ENCODE measurements around the gene NENF.
"Not testable (repeated sequence)": the region's sequence is repeated elsewhere in the genome, so short reads cannot be mapped to it uniquely, and the experiment has no call there.

The NENF gene

DNA sequence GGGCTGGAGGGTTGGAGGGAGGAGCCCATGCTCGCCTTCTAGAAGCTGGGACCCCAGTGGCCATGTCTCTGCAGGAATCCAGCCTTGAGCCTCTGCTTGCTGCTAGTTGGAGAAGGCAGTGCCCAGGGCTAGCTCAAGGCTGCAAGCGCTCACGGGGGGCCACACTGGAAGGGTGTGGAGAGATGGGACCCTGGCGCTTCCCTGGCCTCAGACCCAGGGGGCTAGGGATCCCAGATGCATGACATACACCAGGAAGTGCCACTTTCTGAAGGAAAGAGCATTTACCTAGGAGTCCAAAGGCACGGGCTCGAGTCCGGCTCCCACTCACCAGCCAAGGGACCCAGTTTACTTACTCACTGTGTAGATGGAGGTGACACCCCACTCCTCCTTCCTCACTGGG is 32.6 kb downstream of the NENF start:
- no peak for DNase-seq (ENCODE audit: low spot score in 2 of 2)
- ATAC-seq, result no peak
- Mint-ChIP-seq H3K4me3 (no peak overlapping the region), H3K27ac (no peak overlapping the region), H3K4me1 (no peaks in the 10 kb centered on the region), H3K9me3 (no peaks in the 10 kb centered on the region), H3K36me3 (peaks cover 7% of the 10 kb centered on the region)

DNA sequence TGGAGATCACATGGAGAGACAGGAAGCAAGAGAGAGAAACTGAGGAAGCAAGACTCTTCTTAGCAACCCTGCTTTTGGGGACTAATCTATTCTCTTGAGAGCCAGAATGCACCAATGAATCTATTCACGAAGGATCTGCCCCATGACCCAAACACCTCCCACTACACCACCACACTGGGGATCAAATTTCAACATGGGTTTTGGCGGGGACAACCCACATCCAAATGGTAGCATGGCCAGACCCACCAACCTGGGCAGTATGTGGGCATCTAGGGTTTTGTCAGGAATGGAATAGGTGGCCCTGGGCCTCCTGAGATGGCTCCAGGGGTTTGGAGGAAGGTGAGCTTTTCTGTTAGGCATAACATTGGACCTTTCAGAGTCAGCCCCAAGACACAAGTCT is 33.7 kb downstream of the NENF start:
- Mint-ChIP-seq H3K27ac (no peak overlapping the region), H3K4me1 (no peaks in the 10 kb centered on the region), H3K9me3 (no peaks in the 10 kb centered on the region), H3K4me3 (no peak overlapping the region), H3K36me3 (peaks cover 7% of the 10 kb centered on the region)
- no peak for ATAC-seq
- DNase-seq (ENCODE audit: low spot score in 2 of 2), result no peak

DNA sequence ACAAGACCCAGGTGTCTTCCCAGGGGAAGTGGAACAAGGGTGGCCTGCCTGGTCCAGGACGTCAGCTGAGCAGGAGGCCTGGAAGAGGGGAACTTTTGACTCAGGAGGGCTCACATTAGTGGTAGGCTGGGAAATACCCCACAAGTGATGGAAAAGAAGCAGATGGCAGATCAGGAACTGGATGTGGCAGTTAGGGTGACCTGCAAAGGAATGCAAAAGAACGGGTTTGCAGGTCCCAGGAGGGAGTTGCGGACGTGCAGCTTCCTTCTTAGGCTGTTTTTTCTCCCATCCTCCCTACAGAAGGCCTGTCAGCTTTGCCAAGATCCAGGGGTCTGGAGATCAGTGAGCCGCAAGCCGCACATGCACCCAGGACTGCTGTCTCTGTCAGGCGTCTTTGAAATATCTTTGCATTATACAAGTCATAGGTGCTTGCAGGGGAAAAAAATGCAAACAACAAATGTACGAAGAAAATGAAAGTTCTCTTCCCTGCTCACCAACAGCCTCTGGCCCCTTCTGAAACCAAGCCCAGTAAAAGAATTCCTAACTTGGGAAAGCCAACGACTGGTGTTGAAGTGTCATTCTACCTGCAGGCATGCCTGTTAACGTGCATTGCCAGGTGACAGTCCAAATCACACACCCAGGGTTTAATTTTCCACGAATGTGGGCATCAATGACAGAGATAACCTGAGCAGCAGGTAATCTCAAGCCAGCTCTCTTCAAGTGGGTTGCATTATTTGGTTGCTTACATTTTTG is 34.4 kb downstream of the NENF start:
- no peak overlapping the region for H3K4me3 Mint-ChIP-seq
- H3K27ac Mint-ChIP-seq, result no peak overlapping the region
- H3K4me1 Mint-ChIP-seq, result no peaks in the 10 kb centered on the region
- ATAC-seq (no peak), DNase-seq (ENCODE audit: low spot score in 2 of 2) (no peak)
- H3K9me3 Mint-ChIP-seq, result no peaks in the 10 kb centered on the region
- peaks cover 7% of the 10 kb centered on the region for H3K36me3 Mint-ChIP-seq

DNA sequence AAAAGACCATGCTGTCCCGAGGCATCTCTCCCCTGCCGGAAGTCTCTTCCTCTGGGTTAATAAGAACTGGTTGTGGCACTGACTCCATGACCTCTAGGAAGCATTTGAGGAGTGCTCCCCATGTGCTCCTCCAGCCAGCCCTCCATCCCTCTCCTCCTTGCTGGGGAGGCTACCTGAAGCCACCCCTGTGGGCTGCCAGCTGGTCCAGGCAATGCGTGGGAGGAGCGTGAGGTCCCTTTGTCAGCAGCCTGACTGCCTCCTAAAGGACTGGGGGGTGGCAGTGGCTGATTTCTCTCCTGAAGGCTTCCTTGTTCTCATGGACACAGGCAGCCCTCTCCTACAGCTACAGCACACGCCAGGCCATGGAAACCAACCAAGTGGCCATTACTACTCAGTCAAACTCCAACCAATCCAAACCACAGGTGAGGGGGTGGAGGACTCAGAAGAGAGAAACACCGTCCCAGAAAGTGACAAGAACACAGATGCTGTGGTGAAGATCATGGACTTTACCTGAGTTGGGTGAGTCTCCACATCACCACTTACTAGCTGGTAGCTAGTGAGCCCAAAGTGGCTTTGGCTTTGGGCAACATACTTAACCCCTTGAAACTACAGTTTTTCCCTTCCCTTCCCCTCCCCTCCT is 35.2 kb downstream of the NENF start:
- DNase-seq (ENCODE audit: low spot score in 2 of 2), result no peak
- Mint-ChIP-seq H3K4me3 (no peak overlapping the region), H3K9me3 (no peaks in the 10 kb centered on the region), H3K27ac (peak overlapping the region; percentile 83), H3K36me3 (peaks cover 7% of the 10 kb centered on the region), H3K4me1 (peaks cover 7% of the 10 kb centered on the region)
- ATAC-seq, result peak; percentile 67

DNA sequence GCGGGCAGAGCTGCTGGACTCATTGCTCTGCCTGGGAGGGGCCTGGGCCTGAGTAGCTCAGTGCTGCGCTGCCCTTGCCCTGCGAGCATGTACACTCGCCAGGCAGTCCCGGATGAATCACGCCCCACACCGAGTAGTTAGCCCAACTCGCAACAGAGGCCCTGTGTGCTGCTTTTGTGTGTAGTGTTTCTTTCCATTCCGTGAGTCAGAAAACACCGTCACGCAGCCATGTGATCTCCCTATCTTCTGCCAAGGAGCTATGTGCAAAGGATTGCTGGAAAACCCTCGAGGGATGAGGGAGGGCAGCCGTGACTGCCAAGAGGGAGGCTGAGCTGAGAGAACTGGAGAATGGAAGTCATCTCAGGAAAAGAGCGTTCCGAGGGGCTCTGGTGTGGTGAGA is 37.3 kb downstream of the NENF start:
- no peak for ATAC-seq
- no peak overlapping the region for H3K27ac Mint-ChIP-seq
- H3K36me3 Mint-ChIP-seq, result peaks cover 7% of the 10 kb centered on the region
- DNase-seq (ENCODE audit: low spot score in 2 of 2), result no peak
- no peak overlapping the region for H3K4me3 Mint-ChIP-seq
- H3K4me1 Mint-ChIP-seq, result peaks cover 7% of the 10 kb centered on the region
- H3K9me3 Mint-ChIP-seq, result no peaks in the 10 kb centered on the region

DNA sequence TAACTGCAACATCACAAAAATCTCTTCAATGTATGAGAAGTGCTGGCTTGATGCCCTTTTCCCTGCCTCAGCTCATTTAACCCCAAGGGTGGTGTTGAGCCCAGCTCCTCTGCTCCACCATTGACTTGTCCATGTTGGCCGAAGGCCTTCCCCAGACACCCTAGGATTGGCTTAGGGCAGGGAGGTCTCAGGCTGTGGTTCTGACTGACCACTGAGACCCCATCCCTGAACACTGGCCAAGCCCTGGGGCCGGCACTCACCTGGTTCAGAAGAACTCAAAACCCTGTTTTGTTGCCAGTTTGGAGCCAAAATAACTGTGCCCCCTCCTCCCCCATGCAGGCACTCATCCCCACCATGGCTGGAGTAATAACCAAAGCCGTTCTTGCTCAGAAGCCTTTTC is 38.6 kb downstream of the NENF start:
- Mint-ChIP-seq H3K27ac (no peak overlapping the region), H3K9me3 (no peaks in the 10 kb centered on the region), H3K4me1 (peaks cover 7% of the 10 kb centered on the region), H3K4me3 (no peak overlapping the region), H3K36me3 (peaks cover 7% of the 10 kb centered on the region)
- ATAC-seq (no peak), DNase-seq (ENCODE audit: low spot score in 2 of 2) (no peak)

DNA sequence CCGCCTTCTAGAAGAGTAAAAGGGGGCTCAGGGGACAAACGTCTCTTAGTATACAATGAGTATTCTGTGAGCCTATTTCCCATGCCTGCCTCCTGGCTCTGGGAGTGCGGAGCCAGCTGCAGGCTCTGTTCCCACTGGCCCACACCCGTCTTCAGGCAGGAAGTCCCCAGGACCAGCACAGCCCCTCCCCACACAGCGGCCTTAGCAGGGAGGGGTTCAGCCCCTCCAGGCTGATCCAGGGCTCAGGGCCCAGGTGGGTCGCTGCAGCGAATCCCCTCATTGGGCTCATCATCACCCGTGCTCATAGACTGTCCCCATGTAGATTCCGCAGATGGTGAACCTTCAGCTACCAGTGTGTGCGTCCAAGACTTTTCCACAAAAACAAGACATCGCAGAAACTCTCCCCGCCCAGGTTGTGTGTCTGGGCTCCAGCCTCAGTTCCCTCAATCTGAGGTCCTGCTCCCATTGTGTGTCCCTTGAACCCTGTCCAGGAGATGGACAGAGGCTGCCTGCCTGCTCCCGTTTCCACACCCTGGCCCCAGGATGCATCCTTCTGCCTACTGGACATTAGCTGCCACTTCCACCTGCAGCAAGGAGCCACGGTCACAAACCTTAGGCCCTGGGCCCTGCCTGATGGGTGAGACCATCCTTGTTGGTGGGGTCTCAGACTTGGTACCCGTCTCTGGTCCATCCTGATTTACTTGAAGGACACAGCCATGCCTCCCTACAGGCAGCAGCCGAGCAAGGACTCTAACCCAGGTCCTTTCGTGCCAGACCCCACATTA is 39.4 kb downstream of the NENF start:
- Mint-ChIP-seq H3K4me1 (peaks cover 10% of the 10 kb centered on the region), H3K4me3 (no peak overlapping the region)
- no peak for DNase-seq (ENCODE audit: low spot score in 2 of 2)

DNA sequence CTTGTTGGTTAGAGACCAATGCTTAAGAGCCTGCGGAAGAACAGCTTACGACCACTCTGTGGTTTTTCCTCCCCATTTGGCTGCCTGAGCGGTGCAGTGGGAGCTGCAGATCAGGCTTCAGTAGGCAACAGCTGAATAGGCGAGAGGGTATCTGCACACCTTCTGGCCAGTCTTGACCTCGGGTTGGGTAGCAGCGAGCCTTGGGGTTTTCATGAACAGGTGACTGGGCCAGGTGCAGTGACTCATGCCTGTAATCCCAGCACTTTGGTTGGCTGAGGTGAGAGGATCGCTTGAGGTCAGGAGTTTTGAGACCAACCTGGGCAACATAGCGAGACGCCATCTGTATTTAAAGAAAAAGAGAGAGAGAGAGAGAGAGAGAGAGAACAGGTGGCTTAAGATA is 41.0 kb downstream of the NENF start:
- DNase-seq (ENCODE audit: low spot score in 2 of 2) (no peak), ATAC-seq (no peak)
- no peak overlapping the region for H3K4me3 Mint-ChIP-seq
- H3K4me1 Mint-ChIP-seq, result peaks cover 15% of the 10 kb centered on the region
- no peak overlapping the region for H3K27ac Mint-ChIP-seq
- H3K36me3 Mint-ChIP-seq, result no peaks in the 10 kb centered on the region
- H3K9me3 Mint-ChIP-seq, result no peaks in the 10 kb centered on the region

More for the DNA sequence above, 39.4 kb downstream of the NENF start:
- ATAC-seq, result no peak
- Mint-ChIP-seq H3K36me3 (peaks cover 7% of the 10 kb centered on the region), H3K9me3 (no peaks in the 10 kb centered on the region), H3K27ac (no peak overlapping the region)

DNA sequence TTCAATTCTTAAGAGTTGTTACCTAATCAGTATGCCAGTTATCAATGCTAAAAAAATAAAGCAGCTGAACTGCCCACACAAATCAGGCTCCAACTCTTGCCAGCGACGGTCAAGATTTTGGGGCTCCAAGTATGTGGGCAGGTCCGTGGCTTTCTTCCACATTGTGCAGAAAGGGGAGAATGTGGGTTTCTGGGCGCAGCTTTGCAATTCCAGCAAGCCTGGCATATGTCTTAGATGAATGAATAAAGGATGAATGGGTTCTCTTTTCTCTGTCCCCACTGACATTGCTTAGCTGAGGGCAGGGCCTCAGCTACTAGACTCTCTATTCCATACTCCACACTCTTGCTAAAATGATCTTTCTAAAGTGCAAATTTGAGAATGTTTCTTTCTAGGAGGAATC is 42.4 kb downstream of the NENF start:
- no peaks in the 10 kb centered on the region for H3K36me3 Mint-ChIP-seq
- peaks cover 20% of the 10 kb centered on the region for H3K4me1 Mint-ChIP-seq
- H3K9me3 Mint-ChIP-seq, result no peaks in the 10 kb centered on the region
- DNase-seq (ENCODE audit: low spot score in 2 of 2), result no peak
- no peak overlapping the region for H3K27ac Mint-ChIP-seq
- H3K4me3 Mint-ChIP-seq, result no peak overlapping the region
- ATAC-seq, result no peak

DNA sequence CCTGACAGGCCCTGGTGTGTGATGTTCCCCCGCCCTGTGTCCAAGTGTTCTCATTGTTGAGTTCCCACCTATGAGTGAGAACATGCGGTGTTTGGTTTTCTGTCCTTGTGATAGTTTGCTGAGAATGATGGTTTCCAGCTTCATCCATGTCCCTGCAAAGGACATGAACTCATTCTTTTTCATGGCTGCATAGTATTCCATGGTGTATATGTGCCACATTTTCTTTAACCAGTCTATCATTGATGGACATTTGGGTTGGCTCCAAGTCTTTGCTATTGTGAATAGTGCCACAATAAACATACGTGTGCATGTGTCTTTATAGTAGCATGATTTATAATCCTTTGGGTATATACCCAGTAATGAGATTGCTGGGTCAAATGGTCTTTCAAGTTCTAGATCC is 43.1 kb downstream of the NENF start:
- not testable (repeated sequence) for H3K9me3 Mint-ChIP-seq; H3K4me3 Mint-ChIP-seq; ATAC-seq; DNase-seq (ENCODE audit: low spot score in 2 of 2); H3K27ac Mint-ChIP-seq; H3K36me3 Mint-ChIP-seq
- H3K4me1 Mint-ChIP-seq, result peaks cover 20% of the 10 kb centered on the region

DNA sequence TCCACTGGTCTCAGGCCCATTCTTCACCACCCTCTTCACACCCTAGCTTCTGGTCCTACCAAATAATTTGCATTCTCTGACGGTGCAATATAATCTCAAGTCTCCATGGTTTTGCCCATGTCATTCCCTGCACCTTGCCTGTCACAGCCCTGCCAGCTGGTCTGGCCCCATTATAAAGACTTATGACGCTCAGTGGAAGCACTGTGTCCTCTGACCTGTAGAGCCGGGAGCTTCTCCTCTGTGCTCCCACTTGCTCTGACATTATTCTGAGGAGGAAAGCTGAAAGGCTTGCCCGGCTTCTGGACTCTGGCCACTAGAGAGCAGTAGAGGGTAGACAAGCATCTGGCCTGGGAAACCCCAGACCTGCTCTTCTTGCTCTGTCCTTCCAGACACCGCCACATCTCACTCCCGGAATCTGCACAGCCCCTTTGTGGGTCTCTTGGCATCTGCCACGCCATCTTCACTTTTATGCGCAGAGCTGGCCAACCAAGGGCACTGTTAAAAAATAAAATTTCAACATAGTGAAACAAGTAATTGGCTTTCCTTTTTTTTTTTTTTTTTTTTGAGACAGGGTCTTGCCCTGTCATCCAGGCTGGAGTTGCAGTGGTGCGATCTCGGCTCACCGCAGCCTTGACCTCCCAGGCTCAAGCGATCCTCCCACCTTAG is 44.4 kb downstream of the NENF start:
- Mint-ChIP-seq H3K4me3 (no peak overlapping the region), H3K27ac (peak overlapping the region; percentile 16), H3K9me3 (no peaks in the 10 kb centered on the region), H3K4me1 (peaks cover 26% of the 10 kb centered on the region), H3K36me3 (no peaks in the 10 kb centered on the region)
- ATAC-seq, result peak; percentile 90
- DNase-seq (ENCODE audit: low spot score in 2 of 2), result peak; percentile 65 to 85

DNA sequence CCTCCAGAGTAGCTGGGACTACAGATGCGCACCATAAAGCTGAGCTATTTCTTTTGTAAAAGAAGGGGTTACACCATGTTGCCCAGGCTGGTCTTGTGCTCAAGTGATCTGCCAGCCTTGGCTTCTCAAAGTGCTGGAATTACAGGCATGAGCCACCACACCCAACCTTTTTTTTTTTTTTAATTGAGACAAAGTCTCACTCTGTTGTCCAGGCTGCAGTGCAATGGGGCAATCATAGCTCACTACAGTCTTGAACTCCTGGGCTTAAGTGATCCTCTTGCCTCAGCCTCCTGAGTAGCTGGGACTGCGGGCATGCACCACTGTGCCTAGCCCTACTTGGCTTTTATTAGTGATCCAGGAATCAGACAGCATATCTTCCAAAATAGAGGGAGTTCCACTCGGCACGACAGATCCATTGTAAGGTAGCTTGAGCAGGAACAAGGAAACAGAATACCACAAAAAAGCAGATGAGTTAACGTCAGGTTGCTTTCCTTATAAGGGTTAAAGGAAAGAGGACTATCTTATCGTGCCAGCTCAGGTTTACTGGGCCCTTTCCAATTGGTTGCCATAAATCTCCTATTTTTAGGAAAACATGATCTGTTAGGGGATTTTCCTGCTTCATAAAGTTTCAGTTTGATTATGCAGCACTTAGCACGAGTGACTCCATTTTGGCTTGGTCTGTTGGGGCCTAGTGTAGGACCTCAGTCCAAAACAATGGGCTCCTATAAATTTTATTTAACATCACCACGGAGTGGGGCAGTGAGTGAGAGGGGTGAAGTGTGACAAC is 45.2 kb downstream of the NENF start:
- DNase-seq (ENCODE audit: low spot score in 2 of 2) (no peak), ATAC-seq (no peak)
- Mint-ChIP-seq H3K36me3 (no peaks in the 10 kb centered on the region), H3K9me3 (no peaks in the 10 kb centered on the region), H3K4me1 (peaks cover 20% of the 10 kb centered on the region), H3K4me3 (no peak overlapping the region), H3K27ac (no peak overlapping the region)

DNA sequence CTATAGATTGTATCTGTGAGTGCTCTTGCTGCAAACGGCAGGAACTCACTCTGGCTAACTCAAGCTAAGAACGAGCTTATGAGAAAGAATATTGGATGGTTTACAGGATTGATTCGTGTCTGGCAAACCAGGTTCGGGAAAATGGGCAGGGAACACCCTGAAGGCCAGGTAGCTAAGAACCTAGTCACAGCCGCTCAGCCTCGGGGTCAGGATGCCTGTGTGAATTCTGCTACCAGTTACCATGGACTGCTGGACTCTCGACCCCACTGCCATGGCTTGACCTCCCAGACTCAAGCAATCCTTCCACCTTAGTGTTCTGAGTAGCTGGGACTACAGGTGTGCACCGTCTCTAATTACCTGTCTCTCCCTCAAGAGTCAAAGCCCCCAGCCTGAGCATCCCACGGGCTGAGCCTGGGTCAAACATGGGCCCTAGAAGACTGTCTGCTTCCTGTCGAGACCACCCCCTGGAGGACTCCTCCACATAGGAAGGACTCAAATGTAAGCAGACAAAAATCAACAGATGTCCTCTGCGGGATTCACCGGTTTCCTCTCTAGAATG is 45.8 kb downstream of the NENF start:
- DNase-seq (ENCODE audit: low spot score in 2 of 2) (no peak), ATAC-seq (no peak)
- H3K36me3 Mint-ChIP-seq, result no peaks in the 10 kb centered on the region
- no peak overlapping the region for H3K4me3 Mint-ChIP-seq
- H3K27ac Mint-ChIP-seq, result peak overlapping the region; percentile 33
- H3K9me3 Mint-ChIP-seq, result no peaks in the 10 kb centered on the region
- peaks cover 19% of the 10 kb centered on the region for H3K4me1 Mint-ChIP-seq

DNA sequence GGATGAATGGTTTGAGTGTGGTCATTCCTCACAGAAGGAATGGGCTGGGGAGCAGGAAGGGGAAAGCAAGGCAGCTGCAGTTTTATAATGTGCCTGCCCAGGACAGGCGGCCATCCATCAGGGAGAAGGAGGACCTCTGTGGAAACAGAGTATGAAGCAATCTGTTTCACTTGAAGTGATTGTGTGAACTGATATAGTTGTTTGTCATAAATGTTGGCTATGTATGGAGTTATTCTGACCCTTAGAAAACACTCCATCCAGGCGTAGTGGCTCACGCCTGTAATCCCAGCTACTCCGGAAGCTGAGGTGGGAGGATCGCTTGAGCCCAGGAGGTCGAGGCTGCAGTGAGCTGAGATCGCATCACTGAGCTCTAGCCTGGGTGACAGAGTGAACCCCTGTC is 46.5 kb downstream of the NENF start:
- Mint-ChIP-seq H3K27ac (peak overlapping the region; percentile 33), H3K4me3 (no peak overlapping the region), H3K9me3 (no peaks in the 10 kb centered on the region), H3K4me1 (peaks cover 19% of the 10 kb centered on the region), H3K36me3 (no peaks in the 10 kb centered on the region)
- no peak for DNase-seq (ENCODE audit: low spot score in 2 of 2)
- ATAC-seq, result no peak

Data from stimulated activated effector memory CD8-positive, alpha-beta T cell treated with anti-CD3 and anti-CD28 coated beads, Interleukin-12 subunit alpha, Interleukin-12 subunit beta, amount 100 ng/mL, for 72 hours (primary cell).